HG02642 (cell line): ENCODE measurements around the gene CFL2.
"Not testable (repeated sequence)": the region's sequence is repeated elsewhere in the genome, so short reads cannot be mapped to it uniquely, and the experiment has no call there.

Experiments used
- ATAC-seq: cut with Tn5 transposase; IDR thresholded peaks from one replicate; pipeline ENCODE4 v1.9.1; 2021; ENCODE audit warnings: mild to moderate bottlenecking; ENCODE audit not compliant: unreplicated experiment, poor library complexity

The CFL2 gene

DNA sequence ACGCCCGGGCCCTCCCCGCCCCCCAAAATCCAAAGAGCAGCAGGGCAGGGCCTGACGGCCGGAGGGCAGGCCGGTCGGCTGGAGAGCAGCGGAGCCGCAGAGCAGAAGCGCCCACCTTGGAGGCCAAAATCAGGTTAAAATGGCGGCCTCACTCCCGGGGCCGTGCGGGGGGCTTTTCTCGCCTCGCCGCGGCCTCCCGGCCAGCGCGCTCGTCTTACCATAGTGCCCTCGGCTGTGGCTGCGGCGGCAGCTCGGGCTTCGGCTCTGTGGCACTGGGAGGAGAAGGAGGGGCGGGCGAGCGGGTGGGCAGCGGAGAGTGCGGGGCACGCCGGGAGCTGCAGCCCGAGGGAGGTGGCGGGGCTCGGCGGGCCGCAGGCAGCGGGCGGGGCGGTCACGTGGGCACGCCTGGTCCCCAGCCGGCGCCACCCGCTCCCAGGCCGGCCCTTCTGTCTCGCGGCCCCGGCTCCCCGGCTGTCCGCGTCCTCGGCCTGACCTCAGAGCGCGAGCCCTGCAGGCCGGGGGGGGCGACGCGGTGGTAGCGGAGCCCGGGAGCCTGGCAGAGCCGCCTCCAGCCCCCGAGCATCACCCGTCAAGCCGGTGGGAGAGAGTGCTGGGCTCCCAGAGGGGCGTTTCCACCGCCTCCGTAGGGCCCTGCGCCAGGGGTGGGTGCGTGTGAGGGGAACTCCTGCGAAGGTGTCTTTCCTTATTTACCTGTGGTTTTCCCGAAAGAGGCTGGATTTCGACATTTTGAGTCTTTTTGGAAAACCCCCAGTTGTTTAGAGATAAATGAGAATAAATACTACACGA, at the start of gene CFL2:
Gene CFL2 (minus strand): TSS at position 274 of the 807 bp plus-strand sequence. CDS start 53 bp downstream, at position 221.
- peak; percentile 93 for ATAC-seq

DNA sequence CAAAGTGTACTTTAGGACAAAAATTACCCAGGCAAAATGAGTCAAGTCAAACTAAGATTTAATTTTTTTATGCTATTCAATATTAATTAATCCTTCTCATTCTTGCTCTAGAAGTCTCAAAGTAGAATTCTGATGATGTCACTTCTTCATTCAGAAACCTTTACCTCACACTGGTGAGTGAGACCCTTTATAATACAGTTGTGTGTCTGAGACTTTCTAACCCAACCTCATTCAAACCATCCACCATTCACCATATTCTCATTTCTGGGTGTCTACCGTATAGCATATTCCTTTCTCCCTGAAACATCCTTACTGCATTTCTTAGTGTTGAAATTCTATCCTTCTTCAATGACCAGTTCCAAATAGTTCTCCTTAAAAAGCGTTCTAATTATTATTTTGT, 40.8 kb upstream of the CFL2 start:
- no peak for ATAC-seq

DNA sequence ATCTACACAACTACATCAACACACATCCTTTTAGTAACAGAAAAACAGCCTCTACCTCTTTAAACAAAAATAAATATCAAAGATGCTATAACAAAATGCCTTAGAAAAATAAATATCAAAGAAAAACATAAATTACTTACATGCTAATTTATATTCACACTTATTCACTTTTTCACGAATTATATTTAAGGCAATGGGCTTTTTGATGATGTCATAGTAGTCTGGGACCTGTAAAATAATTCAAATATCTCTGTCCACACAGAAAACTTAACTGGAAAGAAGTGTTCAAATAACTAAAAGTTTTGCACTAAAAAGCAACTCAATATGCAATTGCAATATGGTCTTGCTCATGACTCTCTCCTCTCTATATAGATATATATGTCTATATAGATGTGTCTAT, 40.3 kb upstream of the CFL2 start:
- no peak for ATAC-seq

DNA sequence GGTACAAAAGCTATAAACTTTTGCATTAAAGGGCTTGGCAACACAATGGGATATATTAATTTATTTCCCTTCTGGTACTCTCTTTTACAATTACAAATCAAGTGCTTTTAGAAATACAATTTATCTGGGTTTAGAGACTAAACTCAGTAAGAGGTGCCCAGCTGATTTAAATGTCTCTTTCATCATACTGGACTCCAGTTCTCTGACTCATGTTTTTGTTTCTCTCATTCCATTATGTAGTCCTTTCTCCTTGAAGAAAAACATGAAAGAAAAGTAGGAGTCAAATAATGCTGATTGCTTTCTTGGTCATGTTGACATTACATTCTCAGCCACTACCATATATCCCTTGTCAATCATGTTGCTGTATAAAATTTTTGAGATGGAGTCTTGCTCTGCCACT, 36.3 kb upstream of the CFL2 start:
- no peak for ATAC-seq

DNA sequence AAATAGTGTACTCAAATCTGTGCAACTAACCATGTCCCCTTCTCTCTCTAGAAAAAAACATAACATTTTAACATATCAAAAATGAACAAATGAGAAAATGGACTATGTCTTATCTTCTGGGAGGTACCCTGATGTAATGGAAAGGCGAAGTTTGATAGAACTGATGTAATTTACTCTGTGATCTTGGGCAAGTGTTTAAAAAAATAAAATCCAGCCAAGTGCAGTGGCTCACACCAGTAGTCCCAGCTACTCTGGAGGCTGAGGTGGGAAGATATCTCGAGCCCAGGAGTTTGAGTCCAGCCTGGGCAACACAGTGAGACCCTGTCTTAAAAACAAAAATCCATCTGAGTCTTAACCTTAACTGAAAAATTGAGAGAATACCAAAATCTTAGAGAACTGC, 35.8 kb upstream of the CFL2 start:
- no peak for ATAC-seq

DNA sequence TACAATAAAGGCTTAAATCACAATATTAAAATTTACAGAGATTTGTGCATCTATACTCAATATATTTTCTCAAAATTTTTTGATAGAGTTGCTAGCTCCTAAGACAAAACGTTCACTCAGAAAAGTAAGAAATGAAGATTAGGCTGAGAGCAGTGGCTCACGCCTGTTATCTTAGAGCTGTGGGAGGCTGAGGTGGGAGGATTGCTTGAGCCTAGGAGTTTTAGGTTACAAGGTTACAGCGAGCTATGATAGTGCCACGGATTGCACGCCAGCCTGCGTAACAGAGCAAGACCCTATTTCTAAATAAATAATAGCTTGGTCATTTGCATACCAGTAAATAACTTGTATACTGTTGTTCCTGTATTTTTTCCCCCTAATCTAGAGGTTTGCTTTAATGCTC, 35.0 kb upstream of the CFL2 start:
- ATAC-seq = no peak

DNA sequence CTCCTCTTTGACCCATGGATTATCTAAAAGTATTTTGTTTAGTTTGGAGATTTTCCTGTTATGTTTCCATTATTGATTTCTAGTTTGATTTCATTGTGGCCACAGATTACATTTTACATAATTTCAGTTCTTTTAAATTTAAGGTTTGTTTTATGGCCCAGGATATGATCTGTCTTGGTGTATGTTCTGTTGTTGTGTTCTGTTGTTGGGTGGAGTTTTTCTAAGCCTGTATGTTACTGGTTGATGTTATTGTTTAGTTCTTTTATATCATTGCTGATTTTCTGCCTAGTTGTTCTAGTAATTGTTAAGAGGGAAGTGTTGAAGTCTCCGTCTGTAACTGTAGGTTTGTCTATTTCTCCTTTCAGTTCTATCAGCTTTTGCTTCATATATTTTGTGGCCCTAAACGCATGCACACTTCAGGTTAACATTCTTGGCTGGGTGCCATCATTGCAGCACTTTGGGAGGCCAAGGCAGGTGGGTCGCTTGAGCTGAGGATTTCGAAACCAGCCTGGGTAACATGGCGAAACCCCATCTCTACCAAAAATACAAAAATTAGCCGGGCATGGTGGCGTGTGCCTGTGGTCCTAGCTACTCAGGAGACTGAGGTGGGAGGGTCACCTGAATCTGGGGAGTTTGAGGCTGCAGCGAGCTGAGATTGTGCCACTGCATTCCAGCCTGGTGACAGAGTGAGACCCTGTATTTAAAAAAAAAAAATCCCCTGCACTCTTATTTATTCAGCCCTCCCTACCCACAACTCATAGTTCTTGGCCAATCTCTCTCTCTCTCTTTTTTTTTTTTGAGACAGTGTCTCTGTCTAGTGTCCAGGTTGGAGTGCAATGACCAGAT, 28.1 kb upstream of the CFL2 start:
- ATAC-seq = no peak

DNA sequence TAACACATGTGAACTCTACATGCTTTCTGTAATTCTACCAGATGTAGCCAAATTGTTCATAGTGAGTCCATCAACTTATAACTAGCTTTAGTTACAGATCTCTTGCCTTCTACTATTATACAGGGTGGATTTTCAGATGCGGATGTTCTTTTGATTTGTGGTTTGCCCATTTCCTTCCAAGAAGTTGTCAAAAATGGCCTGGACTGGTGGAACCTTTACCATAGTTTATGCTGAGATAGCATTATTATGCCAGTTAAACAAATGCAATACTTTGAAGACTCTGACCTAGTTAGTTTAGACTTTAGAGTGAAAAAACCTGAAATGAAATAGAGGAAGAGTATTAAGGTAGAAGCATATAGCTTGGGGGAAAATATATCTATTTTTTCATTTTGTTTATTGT, 27.4 kb upstream of the CFL2 start:
- no peak for ATAC-seq

DNA sequence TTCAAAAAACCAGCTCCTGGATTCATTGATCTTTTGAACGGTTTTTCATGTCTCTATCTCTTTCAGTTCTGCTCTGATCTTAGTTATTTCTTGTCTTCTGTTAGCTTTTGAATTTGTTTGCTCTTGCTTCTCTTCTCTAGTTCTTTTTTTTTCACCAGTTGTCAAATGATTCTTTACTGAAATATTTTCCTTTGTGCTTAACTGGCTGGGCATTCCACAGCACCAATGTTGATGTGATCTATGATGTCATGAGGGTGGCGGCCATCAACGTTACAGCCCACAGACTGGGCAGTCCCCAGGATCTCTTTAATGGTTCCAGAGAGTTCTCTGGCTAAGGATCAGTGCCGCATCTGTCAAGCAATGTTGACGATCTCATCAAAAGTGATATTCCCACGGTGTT, 25.7 kb upstream of the CFL2 start:
- ATAC-seq = not testable (repeated sequence)

DNA sequence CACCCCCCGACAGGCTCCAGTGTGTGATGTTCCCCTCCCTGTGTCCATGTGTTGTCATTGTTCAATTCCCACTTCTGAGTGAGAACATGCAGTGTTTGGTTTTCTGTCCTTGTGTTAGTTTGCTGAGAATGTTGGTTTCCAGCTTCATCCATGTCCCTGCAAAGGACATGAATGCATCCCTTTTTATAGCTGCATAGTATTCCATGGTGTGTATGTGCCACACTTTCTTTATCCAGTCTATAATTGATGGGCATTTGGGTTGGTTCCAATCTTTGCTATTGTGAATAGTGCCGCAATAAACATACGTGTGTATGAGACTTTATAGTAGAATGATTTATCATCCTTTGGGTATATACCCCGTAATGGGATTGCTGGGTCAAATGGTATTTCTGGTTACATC, 22.7 kb upstream of the CFL2 start:
- not testable (repeated sequence) for ATAC-seq

DNA sequence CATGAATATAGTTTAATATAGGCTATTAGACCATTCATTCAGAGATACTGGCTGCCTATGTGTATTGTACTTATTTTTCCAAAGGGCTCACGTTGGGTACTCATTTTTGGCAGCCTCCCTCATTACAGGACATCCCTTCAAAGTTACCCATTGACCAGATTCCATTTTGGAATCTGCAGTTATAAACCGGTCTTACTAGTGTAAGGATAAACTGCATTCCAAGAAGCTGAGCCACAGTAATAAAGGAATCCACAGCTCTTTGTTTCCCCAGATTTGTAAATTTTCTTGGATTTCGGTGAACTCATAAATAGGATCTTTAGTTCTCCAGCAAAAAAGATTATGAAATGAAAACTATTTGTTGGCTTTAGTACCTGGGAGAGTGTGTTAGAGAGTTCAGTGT, 18.9 kb upstream of the CFL2 start:
- ATAC-seq = no peak

DNA sequence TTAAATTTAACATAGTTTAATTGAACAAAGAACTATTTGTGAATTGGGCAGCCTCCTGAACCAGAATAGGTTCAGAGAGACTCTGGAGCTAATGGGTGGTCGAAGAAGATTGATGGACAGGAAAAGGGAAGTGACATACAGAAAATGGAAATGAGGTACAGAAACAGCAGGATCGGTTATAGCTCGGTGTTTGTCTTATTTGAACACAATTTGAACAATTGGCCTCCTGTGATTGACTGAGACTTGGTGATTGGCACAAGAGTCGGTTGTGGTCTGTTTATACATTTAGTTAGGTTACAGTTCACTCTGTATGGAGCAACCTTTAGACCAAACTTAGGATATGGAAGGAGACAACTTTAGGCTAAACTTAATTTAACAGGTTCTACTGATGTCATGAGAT, 18.4 kb upstream of the CFL2 start:
- ATAC-seq = no peak

DNA sequence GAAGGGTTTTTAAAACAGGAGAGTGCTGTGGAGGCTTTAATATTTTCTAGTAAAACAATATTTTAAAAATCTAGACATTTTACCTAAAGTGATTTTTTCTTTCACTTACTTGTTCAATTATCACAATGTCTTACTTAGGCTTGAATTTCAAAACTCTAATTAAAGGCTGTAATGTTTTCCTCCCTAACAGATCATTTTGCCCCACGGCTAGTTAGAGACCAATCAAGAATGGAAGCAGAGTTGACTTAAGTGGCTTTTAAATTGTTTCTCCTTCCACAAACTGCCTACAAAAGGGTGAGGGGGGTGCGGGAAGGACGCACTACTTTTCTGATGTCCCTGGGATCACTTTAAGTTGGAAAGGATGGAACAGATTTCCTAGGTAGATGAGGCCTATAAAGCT, 9.5 kb upstream of the CFL2 start:
- ATAC-seq = no peak

DNA sequence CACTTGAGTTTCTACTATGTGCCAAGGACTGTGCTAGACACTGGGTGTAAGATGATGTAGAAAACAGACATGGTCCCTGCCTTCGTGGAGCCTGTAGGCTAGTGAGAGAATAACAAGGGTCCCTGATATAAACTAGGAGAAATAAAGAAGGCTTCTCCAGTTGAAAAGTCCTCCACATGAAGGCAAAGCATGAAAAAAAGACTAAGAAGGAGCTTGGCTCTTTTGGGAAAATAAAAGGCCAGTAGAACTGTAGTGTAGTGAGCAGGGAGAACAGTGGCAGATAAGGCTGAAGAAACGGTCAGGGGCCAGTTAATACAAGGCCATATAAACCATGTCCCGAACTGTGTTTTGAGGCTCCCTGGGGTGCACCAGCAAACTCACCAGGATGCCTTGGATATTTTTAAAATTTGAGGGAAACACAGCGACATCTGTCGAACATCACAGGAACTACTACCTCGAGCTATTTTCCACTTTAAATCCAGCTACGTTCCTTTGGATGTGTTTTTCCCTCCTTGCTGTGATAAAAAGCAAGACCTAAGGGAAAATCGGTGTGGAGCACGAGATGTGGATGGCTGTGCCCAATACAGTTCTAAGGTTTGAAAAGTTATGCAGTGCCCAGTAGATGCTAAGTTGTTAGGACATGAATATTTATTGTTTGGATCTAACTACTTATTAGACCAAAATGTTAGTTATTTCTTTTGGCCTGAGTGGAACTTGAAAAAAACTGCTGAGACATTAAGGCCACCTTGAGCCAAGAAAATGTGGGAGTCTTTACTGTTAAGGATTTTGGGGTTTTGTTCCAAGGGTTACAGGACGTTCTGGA, 8.5 kb upstream of the CFL2 start:
- no peak for ATAC-seq

DNA sequence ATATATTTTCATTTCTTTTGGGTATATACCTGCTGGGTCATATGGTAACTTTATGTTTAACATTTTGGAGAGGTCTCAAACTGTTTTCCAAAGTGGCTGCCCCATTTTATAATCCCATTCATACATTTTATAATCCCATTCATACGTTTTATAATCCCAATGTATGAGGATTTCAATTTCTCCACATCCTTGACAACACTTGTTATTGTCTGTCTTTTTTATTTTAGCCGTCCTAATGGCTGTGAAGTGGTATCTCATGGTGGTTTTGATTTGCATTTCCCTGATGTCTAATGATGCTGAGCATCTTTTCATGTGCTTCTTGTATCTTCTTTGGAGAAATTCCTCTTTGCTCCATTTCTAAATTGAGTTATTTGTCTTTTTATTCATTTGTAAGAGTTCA, 6.7 kb upstream of the CFL2 start:
- no peak for ATAC-seq

DNA sequence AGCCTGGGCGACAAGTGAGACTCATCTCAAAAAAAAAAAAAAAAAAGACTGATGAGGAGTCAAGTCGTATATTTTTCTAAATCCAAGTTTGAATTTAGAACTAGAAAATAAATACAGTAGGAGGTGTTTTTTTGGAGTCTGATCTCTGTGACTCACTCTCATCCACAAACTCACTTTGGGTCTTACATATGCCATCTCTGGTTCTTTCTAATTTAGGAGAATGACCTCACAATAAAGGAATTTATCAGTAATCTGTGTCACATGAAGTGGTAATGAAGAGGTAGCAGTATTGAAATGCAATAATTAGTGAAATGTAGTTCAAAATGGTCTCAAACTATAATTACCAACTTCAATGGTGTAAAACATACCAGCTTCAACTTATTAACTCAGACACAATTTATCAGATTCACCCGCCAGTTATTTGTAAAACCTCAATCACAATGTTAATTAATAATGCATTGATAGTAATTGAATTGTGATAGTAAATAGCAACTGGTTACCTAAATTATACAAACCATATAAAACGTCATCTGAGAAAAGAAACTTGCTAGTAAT, 4.4 kb upstream of the CFL2 start:
- ATAC-seq = no peak

DNA sequence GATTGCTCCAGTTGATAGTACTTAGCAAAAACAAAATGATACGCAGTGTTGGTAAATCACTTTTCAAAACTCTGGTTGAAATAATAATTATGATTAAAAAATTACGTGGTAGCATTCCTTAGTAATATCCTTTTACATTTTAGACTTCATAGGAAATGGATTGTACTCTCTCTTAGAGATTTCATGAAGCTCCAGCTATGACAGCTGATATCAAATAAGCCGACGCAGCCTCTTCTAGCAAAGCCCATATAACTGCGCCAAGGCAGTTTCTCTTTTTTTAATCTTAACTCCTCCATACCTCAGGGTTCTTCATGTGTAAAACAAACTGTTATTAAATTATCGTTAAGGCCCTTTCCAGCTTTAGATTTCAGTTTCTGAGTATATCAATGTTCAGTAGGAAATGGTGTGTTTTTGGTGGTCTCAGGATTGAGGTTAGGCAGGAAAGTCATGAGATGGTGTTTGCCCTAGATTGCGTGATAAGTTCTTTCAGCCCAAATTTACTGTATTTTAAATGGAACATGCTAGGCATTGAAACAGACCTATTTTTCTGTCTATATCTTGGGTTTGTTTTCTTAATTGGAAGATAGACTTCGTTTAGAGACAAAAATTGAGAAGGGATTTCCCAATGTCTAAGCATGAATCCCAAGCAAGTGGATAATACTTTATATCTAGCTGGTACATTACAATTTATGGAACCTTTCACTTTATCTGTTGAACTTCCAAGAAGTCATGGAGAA, 902 bp upstream of the CFL2 start:
- no peak for ATAC-seq

DNA sequence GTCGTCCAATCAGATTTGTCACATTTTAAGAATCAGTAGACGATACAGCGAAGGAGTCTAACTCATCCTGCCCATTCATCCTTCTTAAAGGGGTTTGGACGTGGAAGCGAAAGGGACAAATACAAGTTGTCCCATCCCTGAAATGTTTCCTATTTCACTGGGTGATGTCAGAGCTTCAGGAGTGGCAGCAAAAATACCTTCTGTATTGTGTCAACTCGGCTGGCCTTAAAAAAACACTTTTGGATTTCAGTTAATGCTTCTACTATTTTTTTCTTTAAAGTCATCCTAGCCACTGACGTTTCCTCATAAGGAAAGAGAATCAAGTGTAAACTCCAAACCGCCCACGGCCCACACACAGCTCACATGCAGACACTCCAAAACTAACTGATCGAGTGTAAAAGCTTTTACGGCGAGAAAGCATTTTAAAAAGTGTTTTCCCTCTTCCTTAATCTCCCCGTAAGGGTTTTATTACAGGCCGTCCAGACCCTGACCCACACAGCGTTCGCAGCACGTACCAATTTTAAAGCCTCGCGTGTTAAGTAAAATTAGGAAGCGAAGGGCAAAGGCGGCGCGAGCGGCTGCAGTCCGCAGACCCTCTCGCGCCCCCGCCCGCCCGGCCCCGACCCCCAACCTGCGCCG, 593 bp downstream of the CFL2 start:
- ATAC-seq = peak; percentile 12

DNA sequence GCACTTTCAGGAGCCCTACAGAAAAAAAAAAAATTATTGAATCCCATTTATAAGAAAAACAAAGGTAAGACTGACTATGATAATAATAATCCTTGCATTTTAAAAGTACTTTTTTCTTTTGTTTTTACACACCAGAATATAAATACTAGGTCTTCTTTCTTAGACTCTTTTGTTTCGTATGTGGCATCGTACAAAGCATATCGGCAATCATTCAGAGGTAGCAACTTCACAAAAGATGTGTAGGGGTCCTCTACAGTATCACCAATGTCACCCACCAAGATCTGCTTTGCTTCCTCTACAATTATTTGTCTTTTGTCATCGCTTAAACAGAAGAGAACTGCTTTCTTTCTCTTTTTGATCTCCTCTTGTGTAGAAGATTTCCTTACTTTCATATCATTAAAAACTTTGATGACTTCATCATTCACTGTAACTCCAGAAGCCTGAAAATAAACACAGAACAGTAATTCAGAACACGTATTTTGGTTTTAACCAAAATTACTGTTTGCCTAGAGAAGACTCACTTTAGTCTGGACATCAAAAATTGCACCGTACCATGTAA, 1.2 kb downstream of the CFL2 start:
- ATAC-seq = no peak
